HepG2 (cell line): ENCODE results near the gene CYBC1. TPM values are rescaled to one million over a fixed set of nuclear protein-coding genes. Genes with fewer than 3 reads are reported as not detected.
A peak's percentile ranks its signal among the peaks of the same experiment; 100 is the strongest.

ENCODE experiments used
- ATAC-seq: fragments of 200-7000 bp; cut with Tn5 transposase; 3 replicates; pipeline ENCODE4 v1.9.1; 2020; ENCODE audit warnings: mild to moderate bottlenecking, moderate library complexity
- BruUV-seq: library from RNA; stranded (reverse); fragments of 400-500 nt; replicated peaks from 2 replicates; lab custom pipeline; 2021; lab: Mats Ljungman, UMichigan
- CTCF ChIA-PET: fragments of 300-600 bp; formaldehyde crosslinking; extraction: SDS; loops from one replicate; lab custom pipeline; 2021; ENCODE audit warnings: low total read pairs, inconsistent platforms, low intra/inter-chr PET ratio; lab: Yijun Ruan, JAX
- POLR2A ChIA-PET: fragments of 350-600 bp; sonication (Branson Sonifier 250); formaldehyde crosslinking; loops from one replicate; lab custom pipeline; 2020; ENCODE audit warnings: antibody characterized with exemption, inconsistent platforms; lab: Yijun Ruan, JAX
- DNase-seq: peaks from one replicate; pipeline ENCODE4 v3.0.0-alpha.2; 2015; ENCODE audit warnings: low spot score
- FAIRE-seq: peaks from 3 replicates; lab custom pipeline; 2011; peaks lifted over from hg19 to GRCh38; lab: Jason Lieb, UNC
- H2AFZ ChIP-seq: one replicate; pipeline ENCODE4 v1.6.1; 2011; ENCODE audit warnings: low read length, inconsistent platforms
- H3K27ac ChIP-seq: fragments of 300-600 bp; 3 replicates; pipeline ENCODE4 v1.8.0; 2011; ENCODE audit warnings: mixed run types, mild to moderate bottlenecking, mixed read lengths, low read length, inconsistent platforms; ENCODE audit not compliant: insufficient read depth; ENCODE audit errors: extremely low read length
- H3K27me3 ChIP-seq, 2 experiments: fragments of 200-600 bp in 1 of 2; 2 replicates in 1 of 2; 3 replicates in 1 of 2; pipeline versions ENCODE4 v1.6.0 to v1.8.0; 2011; ENCODE audit warnings: low read length in 2 of 2, mild to moderate bottlenecking in 2 of 2, moderate library complexity in 2 of 2, inconsistent platforms in 1 of 2; ENCODE audit not compliant: insufficient read depth in 2 of 2, control insufficient read depth in 1 of 2
- H3K36me3 ChIP-seq, 2 experiments: fragments of 200-600 bp in 1 of 2; replicated peaks in 1 of 2; 2 replicates in 1 of 2; 3 replicates in 1 of 2; pipeline versions ENCODE4 v1.5.1 to v1.8.0; 2011; ENCODE audit warnings: low read length in 2 of 2, inconsistent platforms in 1 of 2; ENCODE audit not compliant: insufficient read depth in 2 of 2, control insufficient read depth in 1 of 2
- H3K4me1 ChIP-seq: 2 replicates; pipeline ENCODE4 v1.5.1; 2012; ENCODE audit warnings: low read length, inconsistent platforms; ENCODE audit not compliant: insufficient read depth
- H3K4me2 ChIP-seq: 2 replicates; pipeline ENCODE4 v1.6.0; 2011; ENCODE audit warnings: low read depth, low read length, inconsistent platforms
- H3K4me3 ChIP-seq, 3 experiments: fragments of 200-600 bp in 1 of 3; sonication (generic), shearing (Covaris generic) in 1 of 3; replicated peaks in 1 of 3; 2 replicates each; pipeline ENCODE4 v1.5.1; 2011 to 2016; ENCODE audit warnings: low read length in 3 of 3, inconsistent platforms in 2 of 3, low read depth in 2 of 3, mild to moderate bottlenecking in 2 of 3, control low read depth in 1 of 3, mixed read lengths in 1 of 3; ENCODE audit not compliant: insufficient read depth in 1 of 3
- H3K79me2 ChIP-seq: one replicate; pipeline ENCODE4 v1.6.1; 2011; ENCODE audit warnings: low read length, inconsistent platforms; ENCODE audit not compliant: insufficient read depth
- H3K9ac ChIP-seq: 2 replicates; pipeline ENCODE4 v1.6.0; 2011; ENCODE audit warnings: mild to moderate bottlenecking, low read depth, low read length, inconsistent platforms; ENCODE audit not compliant: insufficient read depth
- H3K9me3 ChIP-seq: 2 replicates; pipeline ENCODE4 v1.5.1; 2012; ENCODE audit warnings: mild to moderate bottlenecking, low read length
- H4K20me1 ChIP-seq: 2 replicates; pipeline ENCODE4 v1.6.0; 2011; ENCODE audit warnings: inconsistent platforms, mild to moderate bottlenecking, low read length, moderate library complexity; ENCODE audit not compliant: insufficient read depth
- AGO2 ChIP-seq: fragments of 200-400 bp; formaldehyde crosslinking; optimal IDR thresholded peaks from 2 replicates; pipeline ENCODE3; 2017; ENCODE audit warnings: mild to moderate bottlenecking, low read depth, low read length, moderate library complexity
- DR1 ChIP-seq: sonication (generic); formaldehyde crosslinking; IDR thresholded peaks from 2 replicates; pipeline ENCODE4 v1.8.0; 2021; ENCODE audit warnings: mild to moderate bottlenecking, missing genetic modification reagents, inconsistent platforms
- MAF1 ChIP-seq: sonication (generic); formaldehyde crosslinking; IDR thresholded peaks from 2 replicates; pipeline ENCODE4 v1.5.0; 2020; ENCODE audit warnings: missing genetic modification reagents, borderline replicate concordance
- PHF5A ChIP-seq: IDR thresholded peaks from one replicate; pipeline ENCODE4 v1.6.1; 2018; ENCODE audit warnings: low read depth, missing genetic modification reagents; ENCODE audit not compliant: unreplicated experiment
- TRIM24 ChIP-seq: sonication (generic); formaldehyde crosslinking; IDR thresholded peaks from 2 replicates; pipeline ENCODE4 v1.8.0; 2022; ENCODE audit warnings: mild to moderate bottlenecking, missing genetic modification reagents
- ZBTB7B ChIP-seq: sonication (generic); formaldehyde crosslinking; IDR thresholded peaks from 2 replicates; pipeline ENCODE4 v1.4.0; 2020; ENCODE audit warnings: missing genetic modification reagents
- ZNF136 ChIP-seq: sonication (generic); formaldehyde crosslinking; IDR thresholded peaks from 2 replicates; pipeline ENCODE4 v1.8.1; 2022; ENCODE audit warnings: low read depth, mild to moderate bottlenecking, moderate library complexity, missing genetic modification reagents
- WGBS: methylation state at CpG from one replicate; pipeline ENCODE4 v1.1.6; 2017; ENCODE audit warnings: low lambda C conversion rate; 5-methylcytosine and 5-hydroxymethylcytosine counted together
- in situ Hi-C: cut with HindIII; loops from 2 replicates; pipeline ENCODE4 v1.10.0; 2017; ENCODE audit warnings: low pct_unique_long_range_greater_than_20kb; ENCODE audit not compliant: extremely low pct_ligation_motif_present
- intact Hi-C: fragments of 100-400 bp; cut with micrococcal nuclease; formaldehyde crosslinking; loops from one replicate; pipeline ENCODE4 v1.10.0; 2022; ENCODE audit not compliant: unreplicated experiment
- polyA plus RNA-seq, 8 experiments: library from polyadenylated mRNA; depleted of rRNA in 3 of 8; stranded (reverse) in 7 of 8; unstranded in 1 of 8; fragments of >200 nt; fragmentation: Illumina TruSeq in 4 of 8; extraction: Trizol in 4 of 8; gene quantifications; 2 replicates each; pipeline versions ENCODE4 v1.2.1 to v1.2.3, GENCODE V29; 2011 to 2016; ENCODE audit warnings: low read depth in 4 of 8, missing spikeins in 1 of 8, mixed read lengths in 1 of 8; ENCODE audit not compliant: insufficient read depth in 1 of 8
- total RNA-seq, 5 experiments: library from RNA; depleted of rRNA; stranded (reverse); fragments of >200 nt; fragmentation: Illumina TruSeq; extraction: Trizol; gene quantifications; 2 replicates each; pipeline ENCODE4 v1.2.3, GENCODE V29; 2016; ENCODE audit warnings: low read depth in 1 of 5
- TF ChIP-seq, protein P1 (sequence below): sonication (generic); formaldehyde crosslinking; IDR thresholded peaks from 2 replicates; pipeline ENCODE4 v1.5.0; 2020; ENCODE audit warnings: mild to moderate bottlenecking, missing genetic modification reagents, moderate library complexity

CYBC1 gene
- total and polyA plus RNA-seq, 2 of the 13 experiments (the other 11 are each of a cell fraction or from before 2014, with no cell fraction given): 43.4 to 44.1 TPM

DNA sequence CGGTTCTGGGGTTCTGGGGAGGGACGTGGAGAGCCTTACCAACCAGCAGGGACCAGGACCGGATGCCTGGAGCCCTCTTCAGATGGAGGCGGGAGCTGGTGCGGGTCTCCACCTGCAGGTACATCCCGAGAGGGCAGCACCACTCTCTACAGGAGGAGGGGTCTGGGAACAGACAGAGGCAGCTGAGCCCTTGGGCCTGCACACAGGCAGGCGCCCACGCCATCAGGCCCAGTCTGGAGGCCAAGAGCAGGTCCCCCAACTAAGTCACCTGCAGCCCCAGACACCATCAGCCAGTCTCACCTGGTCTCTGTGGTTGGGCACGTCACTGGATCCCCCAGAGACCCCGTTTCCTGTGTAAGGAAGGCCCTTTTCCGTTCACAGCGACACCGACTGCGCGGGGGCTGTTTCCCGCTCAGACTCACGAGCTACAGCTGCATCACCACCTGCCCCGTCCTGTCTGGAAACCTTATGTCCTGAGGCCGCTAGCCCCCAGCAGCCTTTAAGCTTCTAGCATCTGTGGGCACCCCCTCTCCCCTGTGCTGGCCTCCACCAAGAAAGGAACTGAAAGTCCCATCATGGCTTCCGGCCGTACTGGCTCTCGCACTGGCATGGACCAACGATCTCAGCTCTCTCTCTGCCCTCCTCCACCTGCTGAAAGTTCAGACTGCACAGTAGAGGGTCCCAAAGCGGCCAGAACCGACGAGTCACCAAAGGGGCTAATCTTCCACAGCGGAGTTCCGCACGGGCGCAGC is 1.2 kb downstream of the CYBC1 start (continued):
- TF ChIP-seq, protein P1, sequence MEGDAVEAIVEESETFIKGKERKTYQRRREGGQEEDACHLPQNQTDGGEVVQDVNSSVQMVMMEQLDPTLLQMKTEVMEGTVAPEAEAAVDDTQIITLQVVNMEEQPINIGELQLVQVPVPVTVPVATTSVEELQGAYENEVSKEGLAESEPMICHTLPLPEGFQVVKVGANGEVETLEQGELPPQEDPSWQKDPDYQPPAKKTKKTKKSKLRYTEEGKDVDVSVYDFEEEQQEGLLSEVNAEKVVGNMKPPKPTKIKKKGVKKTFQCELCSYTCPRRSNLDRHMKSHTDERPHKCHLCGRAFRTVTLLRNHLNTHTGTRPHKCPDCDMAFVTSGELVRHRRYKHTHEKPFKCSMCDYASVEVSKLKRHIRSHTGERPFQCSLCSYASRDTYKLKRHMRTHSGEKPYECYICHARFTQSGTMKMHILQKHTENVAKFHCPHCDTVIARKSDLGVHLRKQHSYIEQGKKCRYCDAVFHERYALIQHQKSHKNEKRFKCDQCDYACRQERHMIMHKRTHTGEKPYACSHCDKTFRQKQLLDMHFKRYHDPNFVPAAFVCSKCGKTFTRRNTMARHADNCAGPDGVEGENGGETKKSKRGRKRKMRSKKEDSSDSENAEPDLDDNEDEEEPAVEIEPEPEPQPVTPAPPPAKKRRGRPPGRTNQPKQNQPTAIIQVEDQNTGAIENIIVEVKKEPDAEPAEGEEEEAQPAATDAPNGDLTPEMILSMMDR: 0 out of 2 replicates have a peak, but pooled peaks have one; percentile 9
- TF ChIP-seq DR1 (CRISPR knock-in tag): 0 out of 2 replicates have a peak, but pooled peaks have one; percentile 28
- peak; percentile 75 for TF ChIP-seq AGO2

DNA sequence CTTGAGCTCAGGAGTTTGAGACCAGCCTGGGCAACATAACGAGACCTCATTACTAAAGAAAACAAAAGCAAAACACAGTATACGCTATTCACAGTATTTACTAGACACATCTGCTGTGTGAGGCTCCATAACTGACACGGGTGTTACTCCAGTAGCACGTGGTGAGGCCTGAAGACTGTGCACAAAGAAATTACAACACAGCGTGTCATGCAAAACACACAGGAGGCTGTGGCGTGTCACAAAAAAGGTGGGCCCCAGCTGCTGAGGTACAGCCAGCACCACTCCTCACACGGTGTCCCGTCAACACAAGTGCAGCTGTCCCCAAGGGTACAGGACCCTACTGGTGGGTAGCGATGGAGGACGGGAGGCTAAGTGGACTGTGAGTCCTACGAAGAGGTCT is 2.7 kb downstream of the CYBC1 start:
- intact Hi-C loops: no loop called here
- Histone ChIP-seq H3K4me1 (peaks cover 33% of the 10 kb centered on the region), H4K20me1 (no peaks in the 10 kb centered on the region), H3K9ac (no peak overlapping the region), H3K27ac (no peak overlapping the region), H3K4me2 (no peak overlapping the region), H3K27me3 (no peaks in the 10 kb centered on the region), H3K4me3 (no peak overlapping the region), H3K9me3 (no peaks in the 10 kb centered on the region), H3K36me3 (peaks cover 3 to 5% of the 10 kb centered on the region in 2 experiments; a peak in 2 of 5 replicates), H2AFZ (no peak overlapping the region), H3K79me2 (peaks cover 13% of the 10 kb centered on the region)
- no peak for TF ChIP-seq TRIM24 (CRISPR knock-in tag)
- TF ChIP-seq MAF1: no peak
- no peak for TF ChIP-seq ZBTB7B (CRISPR knock-in tag)
- TF ChIP-seq PHF5A (CRISPR knock-in tag): no peak
- TF ChIP-seq ZNF136: no peak
- 95% methylated on average over 11 of the region's 11 CpGs for WGBS
- POLR2A ChIA-PET: no interaction called here
- ATAC-seq (no peak), DNase-seq (no peak), FAIRE-seq (no peak)
- CTCF ChIA-PET: no interaction called here
- BruUV-seq: no TSS peak
- in situ Hi-C loops: no loop called here
